Stimulated activated naive CD8-positive, alpha-beta T cell treated with anti-CD3 and anti-CD28 coated beads, Interleukin-15, Interleukin-2, amounts not matched to agents 100 U/mL and 50 U/mL, for 24 hours (primary cell): Measurements from ENCODE around the gene ASCC2.
A peak's percentile ranks its signal among the peaks of the same experiment; 100 is the strongest.

Experiments used
- ATAC-seq: fragments of 150-1000 bp; cut with Tn5 transposase; one replicate; pipeline ENCODE4 v1.10.0; 2021
- DNase-seq: peaks from one replicate; pipeline ENCODE4 v3.0.0; 2021

ASCC2 gene

GRCh38 chr22:29817724-29818123 is 20.4 kb downstream of the ASCC2 start:
- DNase-seq: no peak
- no peak for ATAC-seq

GRCh38 chr22:29816980-29817379 is 21.1 kb downstream of the ASCC2 start:
- DNase-seq: no peak
- no peak for ATAC-seq

GRCh38 chr22:29816539-29816938 is 21.5 kb downstream of the ASCC2 start:
- no peak for DNase-seq
- no peak for ATAC-seq

- DNase-seq (no peak), ATAC-seq (no peak)
These were observed 21.9 kb downstream of the ASCC2 start for GRCh38 chr22:29816128-29816527.

GRCh38 chr22:29815580-29815979 is 22.5 kb downstream of the ASCC2 start:
- no peak for ATAC-seq
- DNase-seq: no peak

GRCh38 chr22:29814003-29814402 is 24.1 kb downstream of the ASCC2 start:
- ATAC-seq: no peak
- no peak for DNase-seq

- DNase-seq (no peak), ATAC-seq (no peak)
These were observed 24.5 kb downstream of the ASCC2 start for GRCh38 chr22:29813563-29813962.

- DNase-seq: no peak
- no peak for ATAC-seq
These were observed 24.9 kb downstream of the ASCC2 start for GRCh38 chr22:29813126-29813525.

GRCh38 chr22:29811377-29811776 is 26.7 kb downstream of the ASCC2 start:
- DNase-seq: no peak
- no peak for ATAC-seq

GRCh38 chr22:29810216-29810615 is 27.9 kb downstream of the ASCC2 start:
- ATAC-seq (no peak), DNase-seq (no peak)

- DNase-seq (no peak), ATAC-seq (no peak)
These were observed 31.9 kb downstream of the ASCC2 start for GRCh38 chr22:29806196-29806595.

GRCh38 chr22:29804985-29805384 is 33.1 kb downstream of the ASCC2 start:
- no peak for DNase-seq
- no peak for ATAC-seq

GRCh38 chr22:29803190-29803589 is 34.9 kb downstream of the ASCC2 start:
- ATAC-seq (no peak), DNase-seq (no peak)

GRCh38 chr22:29801796-29802195 is 36.3 kb downstream of the ASCC2 start:
- no peak for DNase-seq
- ATAC-seq: no peak

GRCh38 chr22:29801153-29801552 is 36.9 kb downstream of the ASCC2 start:
- DNase-seq (no peak), ATAC-seq (no peak)

- ATAC-seq (no peak), DNase-seq (no peak)
These were observed 38.8 kb downstream of the ASCC2 start for GRCh38 chr22:29799217-29799680.

GRCh38 chr22:29798801-29799200 is 39.3 kb downstream of the ASCC2 start:
- DNase-seq (no peak), ATAC-seq (no peak)

GRCh38 chr22:29798318-29798717 is 39.8 kb downstream of the ASCC2 start:
- DNase-seq: no peak
- ATAC-seq: peak; percentile 10

- ATAC-seq (no peak), DNase-seq (no peak)
These were observed 40.7 kb downstream of the ASCC2 start for GRCh38 chr22:29797351-29797750.

- ATAC-seq: no peak
These were observed 42.4 kb downstream of the ASCC2 start for GRCh38 chr22:29795663-29796062.

GRCh38 chr22:29793396-29793795 is 44.7 kb downstream of the ASCC2 start:
- DNase-seq (no peak), ATAC-seq (no peak)

More at GRCh38 chr22:29795663-29796062, 42.4 kb downstream of the ASCC2 start:
- no peak for DNase-seq

- no peak for ATAC-seq
- no peak for DNase-seq
These were observed 48.0 kb downstream of the ASCC2 start for GRCh38 chr22:29790061-29790460.

GRCh38 chr22:29788339-29789279 is 49.5 kb downstream of the ASCC2 start:
- ATAC-seq: no peak

More at GRCh38 chr22:29788339-29789279, 49.5 kb downstream of the ASCC2 start:
- DNase-seq: no peak
